IMR-90 (cell line): ENCODE results near the gene CRLF1. TPM values are rescaled to one million over a fixed set of nuclear protein-coding genes. Genes with fewer than 3 reads are reported as not detected.

Source experiments
- ATAC-seq: fragments of 200-7000 bp; cut with Tn5 transposase; 2 replicates; pipeline ENCODE4 v1.9.1; 2020; ENCODE audit warnings: low read depth, mild to moderate bottlenecking, moderate library complexity
- BruUV-seq: library from RNA; stranded (reverse); fragments of 400-500 nt; replicated peaks from 2 replicates; lab custom pipeline; 2021; lab: Mats Ljungman, UMichigan
- CTCF ChIA-PET: fragments of 300-600 bp; formaldehyde crosslinking; extraction: SDS; loops from one replicate; lab custom pipeline; 2021; ENCODE audit warnings: antibody characterized with exemption; lab: Yijun Ruan, JAX
- POLR2A ChIA-PET: fragments of 300-600 bp; sonication (Branson Sonifier 250); formaldehyde crosslinking; loops from one replicate; lab custom pipeline; 2022; ENCODE audit warnings: antibody characterized with exemption; ENCODE audit not compliant: unreplicated experiment; lab: Charles Lee
- DNase-seq: peaks from one replicate; pipeline ENCODE4 v3.0.0; 2013
- H2AFZ ChIP-seq: replicated peaks from 2 replicates; pipeline ENCODE3; 2013; ENCODE audit warnings: low read length, mild to moderate bottlenecking; ENCODE audit not compliant: poor library complexity
- H2AK5ac ChIP-seq: 2 replicates; pipeline ENCODE4 v1.6.1; 2013; ENCODE audit warnings: low read depth, low read length, inconsistent platforms
- H2AK9ac ChIP-seq: replicated peaks from 2 replicates; pipeline ENCODE3; 2013; ENCODE audit warnings: mild to moderate bottlenecking, low read depth, low read length, moderate library complexity; ENCODE audit not compliant: poor library complexity
- H2BK120ac ChIP-seq: 2 replicates; pipeline ENCODE4 v1.6.1; 2013; ENCODE audit warnings: low read depth, low read length, inconsistent platforms
- H2BK15ac ChIP-seq: 3 replicates; pipeline ENCODE4 v1.6.1; 2013; ENCODE audit warnings: low read depth, low read length, inconsistent platforms
- H2BK20ac ChIP-seq: 2 replicates; pipeline ENCODE4 v1.6.1; 2013; ENCODE audit warnings: low read depth, mild to moderate bottlenecking, inconsistent platforms, low read length, moderate library complexity
- H2BK5ac ChIP-seq: 2 replicates; pipeline ENCODE4 v1.6.1; 2013; ENCODE audit warnings: mild to moderate bottlenecking, low read depth, low read length, inconsistent platforms; ENCODE audit not compliant: poor library complexity, severe bottlenecking
- H3K14ac ChIP-seq: replicated peaks from 2 replicates; pipeline ENCODE4 v1.6.1; 2013; ENCODE audit warnings: low read depth, low read length, inconsistent platforms
- H3K18ac ChIP-seq: 2 replicates; pipeline ENCODE4 v1.6.1; 2013; ENCODE audit warnings: low read depth, low read length, control low read depth
- H3K23ac ChIP-seq: 2 replicates; pipeline ENCODE4 v1.6.1; 2013; ENCODE audit warnings: low read depth, low read length, inconsistent platforms
- H3K27ac ChIP-seq: 2 replicates; pipeline ENCODE4 v1.5.1; 2013; ENCODE audit warnings: mild to moderate bottlenecking, control low read depth, low read length; ENCODE audit not compliant: insufficient read depth
- H3K27me3 ChIP-seq: 2 replicates; pipeline ENCODE4 v1.6.1; 2013; ENCODE audit warnings: low read length; ENCODE audit not compliant: control insufficient read depth, insufficient read depth
- H3K36me3 ChIP-seq: 2 replicates; pipeline ENCODE4 v1.6.1; 2013; ENCODE audit warnings: low read length, mixed read lengths; ENCODE audit not compliant: control insufficient read depth, insufficient read depth
- H3K4ac ChIP-seq: 2 replicates; pipeline ENCODE4 v1.6.1; 2013; ENCODE audit warnings: low read depth, low read length, inconsistent platforms
- H3K4me1 ChIP-seq: 2 replicates; pipeline ENCODE4 v1.6.1; 2013; ENCODE audit warnings: low read length, mixed read lengths; ENCODE audit not compliant: control insufficient read depth, insufficient read depth
- H3K4me2 ChIP-seq: 2 replicates; pipeline ENCODE4 v1.6.1; 2013; ENCODE audit warnings: low read depth, mild to moderate bottlenecking, control low read depth, low read length, moderate library complexity
- H3K4me3 ChIP-seq: 2 replicates; pipeline ENCODE4 v1.5.1; 2013; ENCODE audit warnings: low read depth, mild to moderate bottlenecking, control low read depth, low read length, moderate library complexity; ENCODE audit not compliant: insufficient read depth
- H3K56ac ChIP-seq: 2 replicates; pipeline ENCODE4 v1.6.1; 2013; ENCODE audit warnings: low read length, inconsistent platforms; ENCODE audit not compliant: insufficient read depth; ENCODE audit errors: extremely low read depth
- H3K79me1 ChIP-seq, 2 experiments: 2 replicates each; pipeline ENCODE4 v1.6.1; 2013; ENCODE audit warnings: low read length in 2 of 2, inconsistent platforms in 1 of 2, low read depth in 1 of 2
- H3K9ac ChIP-seq: 2 replicates; pipeline ENCODE4 v1.6.1; 2013; ENCODE audit warnings: low read depth, low read length, control low read depth
- H3K9me1 ChIP-seq: 2 replicates; pipeline ENCODE4 v1.6.1; 2013; ENCODE audit warnings: low read length, inconsistent platforms; ENCODE audit not compliant: insufficient read depth
- H3K9me3 ChIP-seq: 2 replicates; pipeline ENCODE4 v1.6.1; 2013; ENCODE audit warnings: low read length; ENCODE audit not compliant: control insufficient read depth, insufficient read depth
- H4K20me1 ChIP-seq: 2 replicates; pipeline ENCODE4 v1.6.1; 2013; ENCODE audit warnings: low read length, inconsistent platforms; ENCODE audit not compliant: insufficient read depth
- H4K5ac ChIP-seq: 2 replicates; pipeline ENCODE4 v1.6.1; 2013; ENCODE audit warnings: mild to moderate bottlenecking, low read depth, low read length, control low read depth
- H4K8ac ChIP-seq, 2 experiments: 2 replicates each; pipeline ENCODE4 v1.6.1; 2013; ENCODE audit warnings: low read depth in 2 of 2, low read length in 2 of 2, control low read depth in 1 of 2, inconsistent platforms in 1 of 2
- H4K91ac ChIP-seq: 2 replicates; pipeline ENCODE4 v1.6.1; 2013; ENCODE audit warnings: low read depth, low read length, inconsistent platforms; ENCODE audit not compliant: insufficient read depth
- CEBPB ChIP-seq: IDR thresholded peaks from 2 replicates; pipeline ENCODE4 v1.6.1; 2012; ENCODE audit warnings: low read depth, low read length, improper control_type of control experiment
- FOS ChIP-seq: fragments of 150-350 bp; IDR thresholded peaks from 2 replicates; pipeline ENCODE4 v1.6.1; 2016; ENCODE audit warnings: low read depth, low read length
- MAFK ChIP-seq: IDR thresholded peaks from 2 replicates; pipeline ENCODE4 v1.6.1; 2012; ENCODE audit warnings: low read depth, low read length, improper control_type of control experiment
- NFE2L2 ChIP-seq: fragments of 150-350 bp; IDR thresholded peaks from 2 replicates; pipeline ENCODE4 v1.6.1; 2016; ENCODE audit warnings: low read depth, mild to moderate bottlenecking, low read length
- RAD21 ChIP-seq: IDR thresholded peaks from 2 replicates; pipeline ENCODE4 v1.6.1; 2012; ENCODE audit warnings: low read length, improper control_type of control experiment
- RCOR1 ChIP-seq: IDR thresholded peaks from 2 replicates; pipeline ENCODE4 v1.6.1; 2012; ENCODE audit warnings: mild to moderate bottlenecking, low read length, improper control_type of control experiment; ENCODE audit not compliant: insufficient replicate concordance
- SMC3 ChIP-seq: fragments of 150-350 bp; IDR thresholded peaks from 2 replicates; pipeline ENCODE4 v1.6.1; 2016; ENCODE audit warnings: low read depth, mild to moderate bottlenecking, antibody characterized with exemption, low read length, moderate library complexity
- WGBS, 2 experiments: methylation state at CpG; one replicate each; pipeline versions ENCODE4 v1.1.5 to v1.1.7; 2013; ENCODE audit warnings: missing lambda C conversion rate in 2 of 2; ENCODE audit not compliant: insufficient read length in 1 of 2; ENCODE audit errors: extremely low coverage in 2 of 2; 5-methylcytosine and 5-hydroxymethylcytosine counted together
- dilution Hi-C: fragments of 300-500 bp; cut with HindIII; formaldehyde crosslinking; loops from one replicate; pipeline ENCODE4 v1.14.3; 2018; ENCODE audit warnings: low sequenced_read_pairs; ENCODE audit not compliant: unreplicated experiment
- in situ Hi-C: fragments of 300-500 bp; cut with MboI; formaldehyde crosslinking; loops from 3 replicates; pipeline ENCODE4 v1.14.3; 2019; ENCODE audit warnings: low sequenced_read_pairs, inconsistent platforms, mixed read lengths
- intact Hi-C: fragments of 100-400 bp; cut with micrococcal nuclease; formaldehyde crosslinking; loops from 2 replicates; pipeline ENCODE4 v1.10.0; 2022
- polyA plus RNA-seq, 3 experiments: library from polyadenylated mRNA; depleted of rRNA; stranded (reverse); fragments of >200 nt; gene quantifications; 2 replicates each; pipeline ENCODE4 v1.2.3, GENCODE V29; 2012; ENCODE audit warnings: low replicate concordance in 1 of 3
- total RNA-seq: library from RNA; depleted of rRNA; stranded (reverse); fragments of >200 nt; gene quantifications from 2 replicates; pipeline ENCODE4 v1.2.3, GENCODE V29; 2012
- TF ChIP-seq, protein P1 (sequence below): fragments of 150-350 bp; IDR thresholded peaks from 2 replicates; pipeline ENCODE4 v1.6.1; 2017; ENCODE audit warnings: mild to moderate bottlenecking, antibody characterized with exemption, low read length, low read depth
- TF ChIP-seq, protein P2 (sequence below): conservative IDR thresholded peaks from 2 replicates; pipeline ENCODE4 v1.5.1; 2012; ENCODE audit warnings: mild to moderate bottlenecking, low read depth, low read length, improper control_type of control experiment

CRLF1 gene
- total and polyA plus RNA-seq, 2 of the 4 experiments (the other 2 are of a cell fraction), result 0.18 to 3.1 TPM

DNA sequence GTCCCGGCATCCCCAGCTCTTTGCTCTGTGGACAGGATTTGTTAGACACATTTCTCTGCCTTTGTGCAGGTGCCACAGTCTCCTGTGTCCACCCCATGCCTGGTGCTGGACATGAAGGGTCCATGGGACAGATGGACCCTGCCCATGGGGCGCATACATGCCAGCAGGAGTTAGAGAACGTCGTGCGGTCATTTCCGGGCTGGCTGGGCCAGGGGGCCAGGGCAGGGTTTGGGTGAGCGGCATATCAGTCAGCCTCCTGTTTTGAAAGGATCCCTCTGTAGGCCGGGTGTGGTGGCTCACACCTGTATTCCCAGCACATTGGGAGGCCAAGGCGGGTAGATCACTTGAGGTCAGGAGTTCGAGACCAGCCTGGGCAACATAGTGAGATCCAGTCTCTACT, 41.2 kb upstream of the CRLF1 start:
- Histone ChIP-seq H3K27me3 (no peaks in the 10 kb centered on the region), H2BK5ac (no peak overlapping the region), H3K9me1 (peaks cover 28% of the 10 kb centered on the region), H3K36me3 (no peaks in the 10 kb centered on the region), H2AFZ (no peak overlapping the region), H3K14ac (no peak overlapping the region), H3K4ac (no peak overlapping the region; the same call in 1 of the 2 replicates), H3K9me3 (no peaks in the 10 kb centered on the region; the same call in 1 of the 2 replicates), H4K5ac (no peak overlapping the region), H3K56ac (no peak overlapping the region), H2BK15ac (no peak overlapping the region), H3K79me1 (peaks cover 22 to 70% of the 10 kb centered on the region in 2 experiments; a peak in 3 of 4 replicates), H2BK20ac (no peak overlapping the region), H3K27ac (no peak overlapping the region), H2AK5ac (no peak overlapping the region), H4K8ac (no peak overlapping the region), H3K4me1 (peaks cover 37% of the 10 kb centered on the region), H3K9ac (no peak overlapping the region), H3K18ac (no peak overlapping the region), H3K4me2 (no peak overlapping the region), H3K23ac (no peak overlapping the region), H4K20me1 (peaks cover 34% of the 10 kb centered on the region), H4K91ac (no peak overlapping the region), H2BK120ac (no peak overlapping the region), H2AK9ac (no peak overlapping the region), H3K4me3 (no peak overlapping the region)
- DNase-seq (no peak), ATAC-seq (no peak)
- in situ Hi-C loops, result no loop called here
- ChIA-PET POLR2A (no interaction called here), CTCF (no interaction called here)
- intact Hi-C loops, result no loop called here
- TF ChIP-seq, protein P1, sequence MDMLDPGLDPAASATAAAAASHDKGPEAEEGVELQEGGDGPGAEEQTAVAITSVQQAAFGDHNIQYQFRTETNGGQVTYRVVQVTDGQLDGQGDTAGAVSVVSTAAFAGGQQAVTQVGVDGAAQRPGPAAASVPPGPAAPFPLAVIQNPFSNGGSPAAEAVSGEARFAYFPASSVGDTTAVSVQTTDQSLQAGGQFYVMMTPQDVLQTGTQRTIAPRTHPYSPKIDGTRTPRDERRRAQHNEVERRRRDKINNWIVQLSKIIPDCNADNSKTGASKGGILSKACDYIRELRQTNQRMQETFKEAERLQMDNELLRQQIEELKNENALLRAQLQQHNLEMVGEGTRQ, result no peak
- TF ChIP-seq NFE2L2, result no peak
- TF ChIP-seq SMC3, result no peak
- TF ChIP-seq FOS, result no peak
- no peak for TF ChIP-seq MAFK
- TF ChIP-seq RAD21, result no peak
- TF ChIP-seq, protein P2, sequence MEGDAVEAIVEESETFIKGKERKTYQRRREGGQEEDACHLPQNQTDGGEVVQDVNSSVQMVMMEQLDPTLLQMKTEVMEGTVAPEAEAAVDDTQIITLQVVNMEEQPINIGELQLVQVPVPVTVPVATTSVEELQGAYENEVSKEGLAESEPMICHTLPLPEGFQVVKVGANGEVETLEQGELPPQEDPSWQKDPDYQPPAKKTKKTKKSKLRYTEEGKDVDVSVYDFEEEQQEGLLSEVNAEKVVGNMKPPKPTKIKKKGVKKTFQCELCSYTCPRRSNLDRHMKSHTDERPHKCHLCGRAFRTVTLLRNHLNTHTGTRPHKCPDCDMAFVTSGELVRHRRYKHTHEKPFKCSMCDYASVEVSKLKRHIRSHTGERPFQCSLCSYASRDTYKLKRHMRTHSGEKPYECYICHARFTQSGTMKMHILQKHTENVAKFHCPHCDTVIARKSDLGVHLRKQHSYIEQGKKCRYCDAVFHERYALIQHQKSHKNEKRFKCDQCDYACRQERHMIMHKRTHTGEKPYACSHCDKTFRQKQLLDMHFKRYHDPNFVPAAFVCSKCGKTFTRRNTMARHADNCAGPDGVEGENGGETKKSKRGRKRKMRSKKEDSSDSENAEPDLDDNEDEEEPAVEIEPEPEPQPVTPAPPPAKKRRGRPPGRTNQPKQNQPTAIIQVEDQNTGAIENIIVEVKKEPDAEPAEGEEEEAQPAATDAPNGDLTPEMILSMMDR, result no peak
- TF ChIP-seq RCOR1, result no peak
- TF ChIP-seq CEBPB, result no peak
- dilution Hi-C loops, result no loop called here
- no TSS peak for BruUV-seq
- no CpG with 5 or more reads among the region's 10 CpGs for WGBS, 2 experiments
